WTC11 (cell line): Measurements from ENCODE around the gene OXGR1. TPM values are rescaled to one million over a fixed set of nuclear protein-coding genes. Genes with fewer than 3 reads are reported as not detected.
"Not testable (repeated sequence)": the region's sequence is repeated elsewhere in the genome, so short reads cannot be mapped to it uniquely, and the experiment has no call there.

ENCODE experiments used
- ATAC-seq: fragments of 200-7000 bp; cut with Tn5 transposase; 2 replicates; pipeline ENCODE4 v1.10.0; 2021; ENCODE audit warnings: mild to moderate bottlenecking, moderate library complexity
- CTCF ChIA-PET: fragments of 300-600 bp; sonication (Branson Sonifier 250); formaldehyde crosslinking; loops from one replicate; lab custom pipeline; 2021; ENCODE audit warnings: antibody characterized with exemption; lab: Charles Lee
- POLR2A ChIA-PET: fragments of 350-600 bp; sonication (Branson Sonifier 250); formaldehyde crosslinking; loops from one replicate; lab custom pipeline; 2021; ENCODE audit warnings: antibody characterized with exemption; lab: Charles Lee
- DNase-seq: peaks from one replicate; pipeline ENCODE4 v3.0.0; 2021; ENCODE audit warnings: low spot score
- H3K27ac Mint-ChIP-seq: 2 replicates; pipeline ENCODE4 v1.8.0; 2021; ENCODE audit warnings: mixed read lengths
- H3K27me3 Mint-ChIP-seq: 2 replicates; pipeline ENCODE4 v1.8.0; 2021; ENCODE audit warnings: low read depth, mild to moderate bottlenecking, moderate library complexity, mixed read lengths
- H3K36me3 Mint-ChIP-seq: 2 replicates; pipeline ENCODE4 v1.8.0; 2021; ENCODE audit warnings: mixed read lengths
- H3K4me1 Mint-ChIP-seq: 2 replicates; pipeline ENCODE4 v1.8.0; 2022; ENCODE audit warnings: mixed read lengths
- H3K4me3 Mint-ChIP-seq: 2 replicates; pipeline ENCODE4 v1.8.0; 2021; ENCODE audit warnings: mild to moderate bottlenecking, moderate library complexity, mixed read lengths
- H3K9me3 Mint-ChIP-seq: 2 replicates; pipeline ENCODE4 v1.8.0; 2021; ENCODE audit warnings: mixed read lengths
- CREB1 ChIP-seq: sonication (generic); formaldehyde crosslinking; IDR thresholded peaks from 2 replicates; pipeline ENCODE4 v1.8.0; 2023; ENCODE audit warnings: mild to moderate bottlenecking, missing genetic modification reagents
- ELF4 ChIP-seq: sonication (generic); formaldehyde crosslinking; IDR thresholded peaks from 2 replicates; pipeline ENCODE4 v1.8.1; 2022; ENCODE audit warnings: low read depth, mild to moderate bottlenecking, moderate library complexity, missing genetic modification reagents
- EMX1 ChIP-seq: fragments of 250-450 bp; sonication (Bioruptor Pico); IDR thresholded peaks from 2 replicates; pipeline ENCODE4 v1.8.0; 2021; ENCODE audit warnings: mild to moderate bottlenecking
- FOXJ3 ChIP-seq: sonication (generic); formaldehyde crosslinking; IDR thresholded peaks from 2 replicates; pipeline ENCODE4 v1.9.0; 2021; ENCODE audit warnings: missing genetic modification reagents, mild to moderate bottlenecking, borderline replicate concordance
- GABPB1 ChIP-seq: sonication (generic); formaldehyde crosslinking; IDR thresholded peaks from 2 replicates; pipeline ENCODE4 v1.8.1; 2023; ENCODE audit warnings: mild to moderate bottlenecking, missing genetic modification reagents
- JAZF1 ChIP-seq: fragments of 250-450 bp; sonication (Bioruptor Pico); IDR thresholded peaks from 2 replicates; pipeline ENCODE4 v1.9.0; 2021; ENCODE audit warnings: moderate library complexity, mild to moderate bottlenecking, inconsistent platforms
- JUN ChIP-seq: sonication (generic); formaldehyde crosslinking; IDR thresholded peaks from 2 replicates; pipeline ENCODE4 v1.8.0; 2023; ENCODE audit warnings: mild to moderate bottlenecking, missing genetic modification reagents
- MXD4 ChIP-seq: fragments of 250-450 bp; sonication (Bioruptor Pico); IDR thresholded peaks from 2 replicates; pipeline ENCODE4 v1.8.0; 2021; ENCODE audit warnings: mild to moderate bottlenecking, moderate library complexity, borderline replicate concordance
- MYBL2 ChIP-seq: sonication (generic); formaldehyde crosslinking; IDR thresholded peaks from 2 replicates; pipeline ENCODE4 v1.8.1; 2023; ENCODE audit warnings: mild to moderate bottlenecking, moderate library complexity, missing genetic modification reagents
- SP1 ChIP-seq: sonication (generic); formaldehyde crosslinking; conservative IDR thresholded peaks from 2 replicates; pipeline ENCODE4 v1.8.1; 2022; ENCODE audit warnings: missing genetic modification reagents
- TEAD4 ChIP-seq: sonication (generic); formaldehyde crosslinking; IDR thresholded peaks from 2 replicates; pipeline ENCODE4 v1.8.0; 2022; ENCODE audit warnings: mild to moderate bottlenecking, missing genetic modification reagents
- total RNA-seq: library from RNA; stranded (reverse); gene quantifications from 3 replicates; pipeline ENCODE4 v1.2.3, GENCODE V29; 2021
- TF ChIP-seq, protein P1 (sequence below): sonication (generic); formaldehyde crosslinking; IDR thresholded peaks from 2 replicates; pipeline ENCODE4 v1.8.0; 2022; ENCODE audit warnings: mild to moderate bottlenecking, missing genetic modification reagents
- TF ChIP-seq, protein P2 (sequence below): sonication (generic); formaldehyde crosslinking; IDR thresholded peaks from 2 replicates; pipeline ENCODE4 v1.8.0; 2023; ENCODE audit warnings: missing genetic modification reagents
- TF ChIP-seq, protein P3 (sequence below): sonication (generic); formaldehyde crosslinking; IDR thresholded peaks from 2 replicates; pipeline ENCODE4 v1.8.1; 2023; ENCODE audit warnings: mild to moderate bottlenecking, missing genetic modification reagents
- TF ChIP-seq, protein P4 (sequence below): sonication (generic); formaldehyde crosslinking; conservative IDR thresholded peaks from 2 replicates; pipeline ENCODE4 v1.8.1; 2023; ENCODE audit warnings: mild to moderate bottlenecking, low read depth, missing genetic modification reagents, moderate library complexity
- TF ChIP-seq, protein P5 (sequence below): sonication (generic); formaldehyde crosslinking; conservative IDR thresholded peaks from 2 replicates; pipeline ENCODE4 v1.8.1; 2022; ENCODE audit warnings: mild to moderate bottlenecking, missing genetic modification reagents
- TF ChIP-seq, protein P6 (sequence below): sonication (generic); formaldehyde crosslinking; IDR thresholded peaks from 2 replicates; pipeline ENCODE4 v1.8.1; 2022; ENCODE audit warnings: mild to moderate bottlenecking, missing genetic modification reagents, moderate library complexity, borderline replicate concordance

The OXGR1 gene
- total RNA-seq, 1 experiment from 2014 or later, result 0.39 TPM

DNA sequence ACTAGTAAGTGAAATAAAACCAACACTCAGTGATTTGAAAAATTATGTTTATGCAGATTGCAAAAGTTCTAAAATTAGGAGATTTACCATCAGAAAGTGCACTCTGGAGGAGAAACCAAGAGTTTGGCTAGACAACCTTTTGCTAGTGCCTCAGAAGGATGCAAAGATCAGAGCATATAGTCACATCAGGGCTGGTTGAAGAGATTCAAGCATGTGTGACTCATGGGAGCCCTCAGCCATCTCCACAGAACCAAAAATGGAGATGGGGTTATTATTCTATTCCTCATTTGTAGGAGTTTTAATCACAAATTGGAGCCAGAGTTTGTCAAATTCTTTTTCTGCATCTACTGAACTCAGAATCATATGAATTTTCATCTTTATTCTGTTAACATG lies 32.9 kb upstream of the OXGR1 start (continued):
- TF ChIP-seq, protein P1, sequence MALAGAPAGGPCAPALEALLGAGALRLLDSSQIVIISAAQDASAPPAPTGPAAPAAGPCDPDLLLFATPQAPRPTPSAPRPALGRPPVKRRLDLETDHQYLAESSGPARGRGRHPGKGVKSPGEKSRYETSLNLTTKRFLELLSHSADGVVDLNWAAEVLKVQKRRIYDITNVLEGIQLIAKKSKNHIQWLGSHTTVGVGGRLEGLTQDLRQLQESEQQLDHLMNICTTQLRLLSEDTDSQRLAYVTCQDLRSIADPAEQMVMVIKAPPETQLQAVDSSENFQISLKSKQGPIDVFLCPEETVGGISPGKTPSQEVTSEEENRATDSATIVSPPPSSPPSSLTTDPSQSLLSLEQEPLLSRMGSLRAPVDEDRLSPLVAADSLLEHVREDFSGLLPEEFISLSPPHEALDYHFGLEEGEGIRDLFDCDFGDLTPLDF, result no peak
- TF ChIP-seq MXD4 (CRISPR knock-in tag), result no peak

DNA sequence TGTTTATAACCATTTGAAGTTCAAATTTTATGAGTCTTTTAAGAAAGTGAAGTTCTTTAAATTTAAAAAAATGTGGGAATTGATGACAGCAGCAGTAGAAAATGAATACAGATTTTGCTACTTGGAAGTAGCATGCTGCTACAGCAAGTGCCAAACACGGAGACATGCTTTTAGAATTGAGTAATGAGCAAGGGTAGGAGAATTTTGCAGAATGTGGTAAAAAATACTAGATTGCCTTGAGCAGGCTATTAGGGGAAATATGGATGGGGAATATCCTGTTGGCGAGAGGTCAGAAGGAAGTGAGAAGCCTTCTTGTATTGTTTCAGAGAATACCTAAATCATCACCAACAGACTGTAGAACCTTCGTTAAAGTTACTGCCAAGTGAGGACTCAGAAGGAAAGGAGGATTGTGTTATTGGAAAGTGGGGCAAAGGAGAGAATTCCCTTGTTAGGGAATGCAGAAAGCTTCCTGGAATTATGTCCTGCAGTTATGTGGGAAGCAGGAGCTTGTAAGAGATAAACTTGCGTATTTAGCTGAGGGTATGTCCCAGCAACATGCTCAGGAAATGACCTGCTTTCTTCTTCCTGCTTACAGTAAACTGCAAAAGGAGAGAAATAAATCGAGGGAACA lies 32.4 kb upstream of the OXGR1 start:
- ChIA-PET CTCF (no interaction called here), POLR2A (no interaction called here)
- H3K27ac Mint-ChIP-seq, result no peak overlapping the region
- no peak overlapping the region for H3K4me3 Mint-ChIP-seq
- H3K27me3 Mint-ChIP-seq, result no peaks in the 10 kb centered on the region
- no peaks in the 10 kb centered on the region for H3K4me1 Mint-ChIP-seq
- TF ChIP-seq, protein P2, sequence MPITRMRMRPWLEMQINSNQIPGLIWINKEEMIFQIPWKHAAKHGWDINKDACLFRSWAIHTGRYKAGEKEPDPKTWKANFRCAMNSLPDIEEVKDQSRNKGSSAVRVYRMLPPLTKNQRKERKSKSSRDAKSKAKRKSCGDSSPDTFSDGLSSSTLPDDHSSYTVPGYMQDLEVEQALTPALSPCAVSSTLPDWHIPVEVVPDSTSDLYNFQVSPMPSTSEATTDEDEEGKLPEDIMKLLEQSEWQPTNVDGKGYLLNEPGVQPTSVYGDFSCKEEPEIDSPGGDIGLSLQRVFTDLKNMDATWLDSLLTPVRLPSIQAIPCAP (CRISPR knock-in tag), result no peak
- TF ChIP-seq, protein P3, sequence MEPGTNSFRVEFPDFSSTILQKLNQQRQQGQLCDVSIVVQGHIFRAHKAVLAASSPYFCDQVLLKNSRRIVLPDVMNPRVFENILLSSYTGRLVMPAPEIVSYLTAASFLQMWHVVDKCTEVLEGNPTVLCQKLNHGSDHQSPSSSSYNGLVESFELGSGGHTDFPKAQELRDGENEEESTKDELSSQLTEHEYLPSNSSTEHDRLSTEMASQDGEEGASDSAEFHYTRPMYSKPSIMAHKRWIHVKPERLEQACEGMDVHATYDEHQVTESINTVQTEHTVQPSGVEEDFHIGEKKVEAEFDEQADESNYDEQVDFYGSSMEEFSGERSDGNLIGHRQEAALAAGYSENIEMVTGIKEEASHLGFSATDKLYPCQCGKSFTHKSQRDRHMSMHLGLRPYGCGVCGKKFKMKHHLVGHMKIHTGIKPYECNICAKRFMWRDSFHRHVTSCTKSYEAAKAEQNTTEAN (CRISPR knock-in tag), result no peak
- TF ChIP-seq ELF4 (CRISPR knock-in tag) (no peak), FOXJ3 (CRISPR knock-in tag) (no peak), MYBL2 (CRISPR knock-in tag) (no peak), JAZF1 (CRISPR knock-in tag) (no peak), JUN (no peak), GABPB1 (CRISPR knock-in tag) (no peak), EMX1 (CRISPR knock-in tag) (no peak), CREB1 (CRISPR knock-in tag) (no peak), TEAD4 (no peak), SP1 (no peak)
- TF ChIP-seq, protein P4, sequence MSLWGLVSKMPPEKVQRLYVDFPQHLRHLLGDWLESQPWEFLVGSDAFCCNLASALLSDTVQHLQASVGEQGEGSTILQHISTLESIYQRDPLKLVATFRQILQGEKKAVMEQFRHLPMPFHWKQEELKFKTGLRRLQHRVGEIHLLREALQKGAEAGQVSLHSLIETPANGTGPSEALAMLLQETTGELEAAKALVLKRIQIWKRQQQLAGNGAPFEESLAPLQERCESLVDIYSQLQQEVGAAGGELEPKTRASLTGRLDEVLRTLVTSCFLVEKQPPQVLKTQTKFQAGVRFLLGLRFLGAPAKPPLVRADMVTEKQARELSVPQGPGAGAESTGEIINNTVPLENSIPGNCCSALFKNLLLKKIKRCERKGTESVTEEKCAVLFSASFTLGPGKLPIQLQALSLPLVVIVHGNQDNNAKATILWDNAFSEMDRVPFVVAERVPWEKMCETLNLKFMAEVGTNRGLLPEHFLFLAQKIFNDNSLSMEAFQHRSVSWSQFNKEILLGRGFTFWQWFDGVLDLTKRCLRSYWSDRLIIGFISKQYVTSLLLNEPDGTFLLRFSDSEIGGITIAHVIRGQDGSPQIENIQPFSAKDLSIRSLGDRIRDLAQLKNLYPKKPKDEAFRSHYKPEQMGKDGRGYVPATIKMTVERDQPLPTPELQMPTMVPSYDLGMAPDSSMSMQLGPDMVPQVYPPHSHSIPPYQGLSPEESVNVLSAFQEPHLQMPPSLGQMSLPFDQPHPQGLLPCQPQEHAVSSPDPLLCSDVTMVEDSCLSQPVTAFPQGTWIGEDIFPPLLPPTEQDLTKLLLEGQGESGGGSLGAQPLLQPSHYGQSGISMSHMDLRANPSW (CRISPR knock-in tag), result no peak
- TF ChIP-seq, protein P5, sequence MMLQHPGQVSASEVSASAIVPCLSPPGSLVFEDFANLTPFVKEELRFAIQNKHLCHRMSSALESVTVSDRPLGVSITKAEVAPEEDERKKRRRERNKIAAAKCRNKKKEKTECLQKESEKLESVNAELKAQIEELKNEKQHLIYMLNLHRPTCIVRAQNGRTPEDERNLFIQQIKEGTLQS (CRISPR knock-in tag), result no peak
- TF ChIP-seq, protein P6, sequence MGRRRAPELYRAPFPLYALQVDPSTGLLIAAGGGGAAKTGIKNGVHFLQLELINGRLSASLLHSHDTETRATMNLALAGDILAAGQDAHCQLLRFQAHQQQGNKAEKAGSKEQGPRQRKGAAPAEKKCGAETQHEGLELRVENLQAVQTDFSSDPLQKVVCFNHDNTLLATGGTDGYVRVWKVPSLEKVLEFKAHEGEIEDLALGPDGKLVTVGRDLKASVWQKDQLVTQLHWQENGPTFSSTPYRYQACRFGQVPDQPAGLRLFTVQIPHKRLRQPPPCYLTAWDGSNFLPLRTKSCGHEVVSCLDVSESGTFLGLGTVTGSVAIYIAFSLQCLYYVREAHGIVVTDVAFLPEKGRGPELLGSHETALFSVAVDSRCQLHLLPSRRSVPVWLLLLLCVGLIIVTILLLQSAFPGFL (CRISPR knock-in tag), result no peak
- DNase-seq (no peak), ATAC-seq (no peak)
- H3K9me3 Mint-ChIP-seq, result no peaks in the 10 kb centered on the region
- H3K36me3 Mint-ChIP-seq, result no peaks in the 10 kb centered on the region

DNA sequence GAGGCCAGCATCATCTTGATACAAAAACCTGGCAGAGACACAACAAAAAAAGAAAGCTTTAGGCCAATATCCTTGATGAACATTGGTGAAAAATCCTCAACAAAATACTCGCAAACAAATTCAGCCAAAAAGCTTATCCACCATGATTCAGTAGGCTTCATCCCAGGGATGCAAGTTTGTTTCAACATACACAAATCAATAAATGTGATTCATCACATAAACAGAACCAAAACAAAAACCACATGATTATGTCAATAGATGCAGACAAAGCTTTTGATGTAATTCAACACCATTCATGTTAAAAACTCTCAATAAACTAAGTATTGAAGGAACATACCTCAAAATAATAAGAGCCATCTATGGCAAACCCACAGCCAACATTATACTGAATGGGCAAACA lies 29.5 kb upstream of the OXGR1 start:
- H3K9me3 Mint-ChIP-seq, CTCF ChIA-PET, H3K27ac Mint-ChIP-seq, H3K4me1 Mint-ChIP-seq, DNase-seq, H3K4me3 Mint-ChIP-seq, H3K27me3 Mint-ChIP-seq, H3K36me3 Mint-ChIP-seq, ATAC-seq: not testable (repeated sequence)
- POLR2A ChIA-PET, result interaction anchor here (0.6 kb wide), 1 partner anchor 213 kb away, joined by 4 read pairs; no protein-coding TSS in a partner anchor
